Measurements from ENCODE around the gene KCNE2.
"Not testable (repeated sequence)": the region's sequence is repeated elsewhere in the genome, so short reads cannot be mapped to it uniquely, and the experiment has no call there.

KCNE2 gene

GRCh38 chr21:34367320-34367935 lies 3.6 kb downstream of the KCNE2 start:
- peak; percentile 80 for TF ChIP-seq CTCF (IDR thresholded peaks at IDR 0.05; ENCODE audit: insufficient read depth, low read length, poor library complexity, severe bottlenecking)

GRCh38 chr21:34369741-34370140 lies 5.9 kb downstream of the KCNE2 start:
- no peak for TF ChIP-seq CTCF (IDR thresholded peaks at IDR 0.05; ENCODE audit: insufficient read depth, low read length, poor library complexity, severe bottlenecking)
- no peak overlapping the region for H3K4me3 ChIP-seq (replicated peaks; ENCODE audit: low read depth, low read length)
- H3K36me3 ChIP-seq (ENCODE audit: control insufficient read depth, insufficient read depth, low read length): no peaks in the 10 kb centered on the region
- H3K27me3 ChIP-seq (replicated peaks; ENCODE audit: control insufficient read depth, insufficient read depth, low read length): no peaks in the 10 kb centered on the region
- no peak for DNase-seq (ENCODE audit: extremely low read depth, insufficient read length)

More at GRCh38 chr21:34367320-34367935, 3.6 kb downstream of the KCNE2 start:
- DNase-seq (ENCODE audit: extremely low read depth, insufficient read length): no peak
- Histone ChIP-seq H3K4me3 (replicated peaks; ENCODE audit: low read depth, low read length) (no peak overlapping the region), H3K27me3 (replicated peaks; ENCODE audit: control insufficient read depth, insufficient read depth, low read length) (no peaks in the 10 kb centered on the region), H3K36me3 (ENCODE audit: control insufficient read depth, insufficient read depth, low read length) (no peaks in the 10 kb centered on the region)

- TF ChIP-seq CTCF (IDR thresholded peaks at IDR 0.05; ENCODE audit: insufficient read depth, low read length, poor library complexity, severe bottlenecking): no peak
- H3K27me3 ChIP-seq (replicated peaks; ENCODE audit: control insufficient read depth, insufficient read depth, low read length): no peaks in the 10 kb centered on the region
- H3K4me3 ChIP-seq (replicated peaks; ENCODE audit: low read depth, low read length): no peak overlapping the region
- H3K36me3 ChIP-seq (ENCODE audit: control insufficient read depth, insufficient read depth, low read length): no peaks in the 10 kb centered on the region
- DNase-seq (ENCODE audit: extremely low read depth, insufficient read length): no peak
Measured at GRCh38 chr21:34372321-34372720, 8.5 kb downstream of the KCNE2 start.

- DNase-seq (ENCODE audit: extremely low read depth, insufficient read length); H3K36me3 ChIP-seq (ENCODE audit: control insufficient read depth, insufficient read depth, low read length); H3K4me3 ChIP-seq (replicated peaks; ENCODE audit: low read depth, low read length); H3K27me3 ChIP-seq (replicated peaks; ENCODE audit: control insufficient read depth, insufficient read depth, low read length): not testable (repeated sequence)
Measured at GRCh38 chr21:34374462-34374861, 10.7 kb downstream of the KCNE2 start.

- not testable (repeated sequence) for H3K36me3 ChIP-seq (ENCODE audit: control insufficient read depth, insufficient read depth, low read length); H3K4me3 ChIP-seq (replicated peaks; ENCODE audit: low read depth, low read length); H3K27me3 ChIP-seq (replicated peaks; ENCODE audit: control insufficient read depth, insufficient read depth, low read length); DNase-seq (ENCODE audit: extremely low read depth, insufficient read length)
Measured at GRCh38 chr21:34374940-34375618, 11.3 kb downstream of the KCNE2 start, which contains the start of gene SMIM11. Gene SMIM11 (plus strand): TSS chr21:34375507. CDS start chr21:34379505, 3,998 bp downstream.

- not testable (repeated sequence) for H3K36me3 ChIP-seq (ENCODE audit: control insufficient read depth, insufficient read depth, low read length); H3K27me3 ChIP-seq (replicated peaks; ENCODE audit: control insufficient read depth, insufficient read depth, low read length); H3K4me3 ChIP-seq (replicated peaks; ENCODE audit: low read depth, low read length); DNase-seq (ENCODE audit: extremely low read depth, insufficient read length)
Measured at GRCh38 chr21:34375619-34375972, 11.8 kb downstream of the KCNE2 start.

- not testable (repeated sequence) for H3K36me3 ChIP-seq (ENCODE audit: control insufficient read depth, insufficient read depth, low read length); H3K4me3 ChIP-seq (replicated peaks; ENCODE audit: low read depth, low read length)
Measured at GRCh38 chr21:34383138-34383537, 19.3 kb downstream of the KCNE2 start.

GRCh38 chr21:34383724-34384415 lies 20.1 kb downstream of the KCNE2 start:
- H3K36me3 ChIP-seq (ENCODE audit: control insufficient read depth, insufficient read depth, low read length); H3K4me3 ChIP-seq (replicated peaks; ENCODE audit: low read depth, low read length); DNase-seq (ENCODE audit: extremely low read depth, insufficient read length); H3K27me3 ChIP-seq (replicated peaks; ENCODE audit: control insufficient read depth, insufficient read depth, low read length): not testable (repeated sequence)

More at GRCh38 chr21:34383138-34383537, 19.3 kb downstream of the KCNE2 start:
- not testable (repeated sequence) for H3K27me3 ChIP-seq (replicated peaks; ENCODE audit: control insufficient read depth, insufficient read depth, low read length); DNase-seq (ENCODE audit: extremely low read depth, insufficient read length)

GRCh38 chr21:34400522-34400921 lies 36.7 kb downstream of the KCNE2 start:
- H3K27me3 ChIP-seq (replicated peaks; ENCODE audit: control insufficient read depth, insufficient read depth, low read length); DNase-seq (ENCODE audit: extremely low read depth, insufficient read length); H3K36me3 ChIP-seq (ENCODE audit: control insufficient read depth, insufficient read depth, low read length); H3K4me3 ChIP-seq (replicated peaks; ENCODE audit: low read depth, low read length): not testable (repeated sequence)

- H3K27me3 ChIP-seq (replicated peaks; ENCODE audit: control insufficient read depth, insufficient read depth, low read length); H3K36me3 ChIP-seq (ENCODE audit: control insufficient read depth, insufficient read depth, low read length); DNase-seq (ENCODE audit: extremely low read depth, insufficient read length); H3K4me3 ChIP-seq (replicated peaks; ENCODE audit: low read depth, low read length): not testable (repeated sequence)
Measured at GRCh38 chr21:34404742-34405141, 40.9 kb downstream of the KCNE2 start.

- DNase-seq (ENCODE audit: extremely low read depth, insufficient read length); H3K27me3 ChIP-seq (replicated peaks; ENCODE audit: control insufficient read depth, insufficient read depth, low read length); H3K36me3 ChIP-seq (ENCODE audit: control insufficient read depth, insufficient read depth, low read length); H3K4me3 ChIP-seq (replicated peaks; ENCODE audit: low read depth, low read length): not testable (repeated sequence)
Measured at GRCh38 chr21:34405686-34406085, 41.9 kb downstream of the KCNE2 start.
